MCF 10A (cell line): ENCODE results near the gene GUCY2D. TPM values are rescaled to one million over a fixed set of nuclear protein-coding genes. Genes with fewer than 3 reads are reported as not detected.

Experiments
- BruUV-seq: library from RNA; stranded (reverse); fragments of 400-500 nt; replicated peaks from 2 replicates; lab custom pipeline; 2021; lab: Mats Ljungman, UMichigan
- CTCF ChIA-PET: fragments of 300-600 bp; sonication (Branson Sonifier 250); formaldehyde crosslinking; extraction: SDS; loops from one replicate; lab custom pipeline; 2021; ENCODE audit warnings: antibody characterized with exemption, inconsistent platforms; lab: Yijun Ruan, JAX
- POLR2A ChIA-PET: fragments of 300-600, 350-650 bp; sonication (Branson Sonifier 250); formaldehyde crosslinking; extraction: SDS; loops from one replicate; lab custom pipeline; 2020; ENCODE audit warnings: antibody characterized with exemption, inconsistent platforms; lab: Yijun Ruan, JAX
- DNase-seq: peaks from one replicate; pipeline ENCODE4 v3.0.0-alpha.2; 2018; ENCODE audit not compliant: unreplicated experiment
- H3K27ac Mint-ChIP-seq: one replicate; pipeline ENCODE4 v1.8.0; 2022; ENCODE audit warnings: mild to moderate bottlenecking, low read depth, mixed read lengths; ENCODE audit not compliant: unreplicated experiment
- H3K27me3 Mint-ChIP-seq: one replicate; pipeline ENCODE4 v1.8.0; 2022; ENCODE audit warnings: mixed read lengths; ENCODE audit not compliant: insufficient read depth, unreplicated experiment
- H3K36me3 Mint-ChIP-seq: one replicate; pipeline ENCODE4 v1.8.0; 2022; ENCODE audit warnings: mild to moderate bottlenecking, moderate library complexity, mixed read lengths; ENCODE audit not compliant: insufficient read depth, unreplicated experiment
- H3K4me1 Mint-ChIP-seq: one replicate; pipeline ENCODE4 v1.8.0; 2022; ENCODE audit warnings: mixed read lengths; ENCODE audit not compliant: insufficient read depth, unreplicated experiment
- H3K4me3 Mint-ChIP-seq: one replicate; pipeline ENCODE4 v1.8.0; 2022; ENCODE audit warnings: mild to moderate bottlenecking, moderate library complexity, mixed read lengths; ENCODE audit not compliant: unreplicated experiment
- H3K9me3 Mint-ChIP-seq: one replicate; pipeline ENCODE4 v1.8.0; 2022; ENCODE audit warnings: mixed read lengths; ENCODE audit not compliant: unreplicated experiment
- intact Hi-C: fragments of 100-400 bp; cut with micrococcal nuclease; formaldehyde crosslinking; loops from 2 replicates; pipeline ENCODE4 v1.14.1; 2022
- total RNA-seq: library from RNA; stranded (reverse); gene quantifications from 2 replicates; pipeline ENCODE4 v1.2.3, GENCODE V29; 2022
- TF ChIP-seq, protein P1 (sequence below): fragments of 200-600 bp; IDR thresholded peaks from one replicate; pipeline ENCODE4 v1.8.0; 2022; ENCODE audit warnings: antibody characterized with exemption, mild to moderate bottlenecking; ENCODE audit not compliant: unreplicated experiment

Gene GUCY2D
- total RNA-seq, 1 experiment from 2014 or later = not detected

DNA sequence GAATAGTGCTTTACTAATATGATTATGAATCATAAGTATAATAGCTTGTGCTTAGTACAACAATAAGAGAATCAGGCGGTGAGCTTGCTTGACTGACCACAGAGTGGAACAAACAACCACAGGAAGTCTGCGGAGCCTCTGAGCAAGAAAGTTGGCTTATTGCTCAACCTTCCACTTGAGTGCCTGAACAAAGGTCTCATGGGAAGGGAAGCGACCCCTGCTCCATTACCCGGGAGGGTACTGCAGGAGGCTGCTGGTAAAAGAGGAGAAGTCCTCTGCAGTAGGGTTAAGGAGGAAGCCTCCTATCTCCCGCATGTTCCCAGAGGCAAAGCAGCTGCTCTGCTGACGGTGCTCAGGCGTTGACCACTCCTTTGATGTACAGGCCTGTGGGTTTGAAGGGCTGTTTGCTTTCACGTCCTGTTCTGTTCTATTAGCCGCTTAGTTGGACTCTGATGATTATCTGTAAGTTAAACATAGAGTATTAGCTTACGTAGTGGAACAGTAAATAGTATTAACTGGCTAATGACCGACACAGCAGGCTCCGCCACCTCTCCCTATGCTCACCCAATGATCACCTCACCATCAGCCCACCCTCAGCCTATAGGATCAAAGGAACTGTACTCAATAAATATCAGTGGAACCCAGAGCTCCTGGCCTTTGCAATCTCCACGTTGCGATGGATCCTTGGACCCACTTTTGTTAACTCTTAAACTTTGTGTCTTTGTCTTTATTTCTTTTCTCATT is 54.0 kb downstream of the GUCY2D start:
- TF ChIP-seq, protein P1, sequence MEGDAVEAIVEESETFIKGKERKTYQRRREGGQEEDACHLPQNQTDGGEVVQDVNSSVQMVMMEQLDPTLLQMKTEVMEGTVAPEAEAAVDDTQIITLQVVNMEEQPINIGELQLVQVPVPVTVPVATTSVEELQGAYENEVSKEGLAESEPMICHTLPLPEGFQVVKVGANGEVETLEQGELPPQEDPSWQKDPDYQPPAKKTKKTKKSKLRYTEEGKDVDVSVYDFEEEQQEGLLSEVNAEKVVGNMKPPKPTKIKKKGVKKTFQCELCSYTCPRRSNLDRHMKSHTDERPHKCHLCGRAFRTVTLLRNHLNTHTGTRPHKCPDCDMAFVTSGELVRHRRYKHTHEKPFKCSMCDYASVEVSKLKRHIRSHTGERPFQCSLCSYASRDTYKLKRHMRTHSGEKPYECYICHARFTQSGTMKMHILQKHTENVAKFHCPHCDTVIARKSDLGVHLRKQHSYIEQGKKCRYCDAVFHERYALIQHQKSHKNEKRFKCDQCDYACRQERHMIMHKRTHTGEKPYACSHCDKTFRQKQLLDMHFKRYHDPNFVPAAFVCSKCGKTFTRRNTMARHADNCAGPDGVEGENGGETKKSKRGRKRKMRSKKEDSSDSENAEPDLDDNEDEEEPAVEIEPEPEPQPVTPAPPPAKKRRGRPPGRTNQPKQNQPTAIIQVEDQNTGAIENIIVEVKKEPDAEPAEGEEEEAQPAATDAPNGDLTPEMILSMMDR = no peak
- peak; percentile 75 for DNase-seq
- ChIA-PET CTCF (interaction anchor here (0.5 to 8.8 kb wide), 27 partner anchors 7 to 244 kb away, joined by 3 to 106 read pairs (median 7); partner anchors contain the start of gene RNF227), POLR2A (interaction anchor here (0.6 to 3.4 kb wide), 9 partner anchors 15 to 232 kb away, joined by 3 to 25 read pairs (median 5); partner anchors contain the start of genes CNTROB, RANGRF, RNF227 and TRAPPC1)
- Mint-ChIP-seq H3K27me3 (no peaks in the 10 kb centered on the region), H3K36me3 (peaks cover 6% of the 10 kb centered on the region), H3K4me1 (peaks cover 25% of the 10 kb centered on the region), H3K27ac (peak overlapping the region; percentile 62), H3K9me3 (no peaks in the 10 kb centered on the region), H3K4me3 (no peak overlapping the region)
- BruUV-seq = no TSS peak
- intact Hi-C loops = loop anchor here (2.0 to 5.0 kb wide), 3 partner anchors 68 to 314 kb away; no protein-coding TSS in a partner anchor

DNA sequence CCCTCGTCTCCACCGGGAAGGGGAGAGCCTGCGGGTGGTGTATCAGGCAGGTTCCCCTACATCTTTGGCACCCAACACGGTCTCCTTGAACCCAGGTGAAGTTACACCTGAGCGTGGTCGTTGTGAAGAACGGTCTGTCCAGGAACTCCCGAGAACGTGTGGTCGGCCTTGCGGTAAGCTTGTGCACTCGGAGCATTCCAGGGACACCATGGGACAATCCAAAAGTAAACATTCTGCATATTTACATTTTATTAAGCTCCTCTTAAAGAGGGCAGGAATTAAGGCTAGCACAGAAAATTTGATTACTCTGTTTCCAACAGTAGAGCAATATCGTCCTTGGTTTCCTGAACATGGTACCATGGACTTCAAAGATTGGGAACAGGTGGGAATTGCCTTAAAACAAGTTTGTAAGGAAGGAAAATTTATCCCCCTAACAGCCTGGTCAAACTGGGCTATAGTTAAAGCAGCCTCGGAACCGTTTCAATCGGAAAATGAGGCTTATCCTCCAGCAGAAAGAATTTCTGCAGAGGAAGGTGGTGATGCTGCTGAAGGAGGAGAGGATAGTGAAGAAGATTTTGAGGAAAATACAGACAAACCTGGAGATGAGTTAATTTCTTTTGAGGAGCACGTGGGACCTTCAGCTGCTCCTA is 54.7 kb downstream of the GUCY2D start:
- BruUV-seq = no TSS peak

DNA sequence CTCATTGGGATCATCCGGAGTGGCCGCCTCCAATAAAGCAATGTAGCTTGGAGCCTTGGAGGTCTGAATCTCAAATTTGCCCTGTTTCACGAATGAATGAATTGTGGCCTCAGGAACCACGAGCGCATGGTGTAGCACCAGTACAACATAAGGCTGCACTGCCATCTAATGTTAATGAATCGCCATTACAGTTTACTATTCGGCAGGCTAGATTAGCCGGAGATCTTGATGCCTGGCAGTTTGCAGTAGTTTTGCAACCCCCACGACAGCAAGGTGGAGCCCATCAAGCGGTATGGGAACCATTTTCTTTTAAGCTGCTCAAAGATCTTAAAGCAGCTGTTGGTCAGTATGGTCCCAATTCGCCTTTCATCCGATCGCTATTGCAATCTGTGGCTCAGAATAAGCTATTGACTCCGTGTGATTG is 55.3 kb downstream of the GUCY2D start:
- CTCF ChIA-PET = interaction anchor here (0.6 to 8.8 kb wide), 45 partner anchors 8 to 782 kb away, joined by 3 to 106 read pairs (median 5); partner anchors contain the start of gene RNF227
- intact Hi-C loops = loop anchor here (1.0 to 5.0 kb wide), 5 partner anchors 41 to 315 kb away; no protein-coding TSS in a partner anchor

More for the DNA sequence above, 54.7 kb downstream of the GUCY2D start:
- POLR2A ChIA-PET = interaction anchor here (1.1 to 3.4 kb wide), 7 partner anchors 16 to 232 kb away, joined by 3 to 25 read pairs (median 6); partner anchors contain the start of genes CNTROB, NAA38, RANGRF and RNF227
- Mint-ChIP-seq H3K9me3 (no peaks in the 10 kb centered on the region), H3K4me3 (no peak overlapping the region), H3K36me3 (peaks cover 6% of the 10 kb centered on the region), H3K27me3 (peaks cover 6% of the 10 kb centered on the region), H3K27ac (peak overlapping the region; percentile 62), H3K4me1 (peaks cover 28% of the 10 kb centered on the region)
- DNase-seq = no peak
- TF ChIP-seq, protein P1 = no peak
- CTCF ChIA-PET = interaction anchor here (0.6 to 8.8 kb wide), 44 partner anchors 8 to 783 kb away, joined by 3 to 106 read pairs (median 4); partner anchors contain the start of gene RNF227
- intact Hi-C loops = loop anchor here (1.0 to 5.0 kb wide), 5 partner anchors 41 to 314 kb away; no protein-coding TSS in a partner anchor

More for the DNA sequence above, 55.3 kb downstream of the GUCY2D start:
- POLR2A ChIA-PET = interaction anchor here (1.1 to 3.4 kb wide), 7 partner anchors 16 to 231 kb away, joined by 3 to 25 read pairs (median 6); partner anchors contain the start of genes CNTROB, NAA38, RANGRF and RNF227
- H3K4me1 Mint-ChIP-seq = peaks cover 34% of the 10 kb centered on the region
- no peaks in the 10 kb centered on the region for H3K9me3 Mint-ChIP-seq
- TF ChIP-seq, protein P1 = peak; percentile 86
- no peak overlapping the region for H3K4me3 Mint-ChIP-seq
- peaks cover 6% of the 10 kb centered on the region for H3K36me3 Mint-ChIP-seq
- no TSS peak for BruUV-seq
- H3K27ac Mint-ChIP-seq = no peak overlapping the region
- DNase-seq = peak; percentile 86
- H3K27me3 Mint-ChIP-seq = peaks cover 12% of the 10 kb centered on the region
